ENCODE data around the gene RPL39. TPM values are rescaled to one million over a fixed set of nuclear protein-coding genes. Genes with fewer than 3 reads are reported as not detected.

Gene RPL39
- total RNA-seq, 1 donor from 2014 or later, result 2,140 TPM

GRCh38 chrX:119801253-119802221 lies 10.1 kb upstream of the RPL39 start:
- DNase-seq (ENCODE audit: low spot score, unreplicated experiment), result no peak
- peaks cover 3% of the 10 kb centered on the region for H3K36me3 Mint-ChIP-seq (ENCODE audit: insufficient read depth)
- peaks cover 10% of the 10 kb centered on the region for H3K9me3 Mint-ChIP-seq (ENCODE audit: low read depth)
- no peaks in the 10 kb centered on the region for H3K4me1 Mint-ChIP-seq (ENCODE audit: low read depth)
- no peak overlapping the region for H3K27ac Mint-ChIP-seq
- no peaks in the 10 kb centered on the region for H3K27me3 Mint-ChIP-seq
- no peak overlapping the region for H3K4me3 Mint-ChIP-seq (ENCODE audit: low read depth)
- TF ChIP-seq CTCF (IDR thresholded peaks at IDR 0.05; ENCODE audit: unreplicated experiment), result no peak

- H3K4me3 Mint-ChIP-seq (ENCODE audit: low read depth), result peak overlapping the region; percentile 95
- DNase-seq (ENCODE audit: low spot score, unreplicated experiment), result peak; percentile 9
- H3K27ac Mint-ChIP-seq, result peak overlapping the region; percentile 99
- no peaks in the 10 kb centered on the region for H3K27me3 Mint-ChIP-seq
- peaks cover 9% of the 10 kb centered on the region for H3K36me3 Mint-ChIP-seq (ENCODE audit: insufficient read depth)
- no peak for TF ChIP-seq CTCF (IDR thresholded peaks at IDR 0.05; ENCODE audit: unreplicated experiment)
- peaks cover 14% of the 10 kb centered on the region for H3K4me1 Mint-ChIP-seq (ENCODE audit: low read depth)
- H3K9me3 Mint-ChIP-seq (ENCODE audit: low read depth), result no peaks in the 10 kb centered on the region
Measured at GRCh38 chrX:119790977-119791436, 423 bp downstream of the RPL39 start.

GRCh38 chrX:119784747-119785446 lies 6.5 kb downstream of the RPL39 start:
- Mint-ChIP-seq H3K9me3 (ENCODE audit: low read depth) (peaks cover 6% of the 10 kb centered on the region), H3K27ac (peak overlapping the region; percentile 40)

GRCh38 chrX:119783026-119783425 lies 8.4 kb downstream of the RPL39 start:
- peaks cover 3% of the 10 kb centered on the region for H3K4me1 Mint-ChIP-seq (ENCODE audit: low read depth)
- no peak for TF ChIP-seq CTCF (IDR thresholded peaks at IDR 0.05; ENCODE audit: unreplicated experiment)
- H3K4me3 Mint-ChIP-seq (ENCODE audit: low read depth), result no peak overlapping the region
- H3K36me3 Mint-ChIP-seq (ENCODE audit: insufficient read depth), result peaks cover 14% of the 10 kb centered on the region
- H3K27me3 Mint-ChIP-seq, result no peaks in the 10 kb centered on the region
- DNase-seq (ENCODE audit: low spot score, unreplicated experiment), result no peak
- peaks cover 6% of the 10 kb centered on the region for H3K9me3 Mint-ChIP-seq (ENCODE audit: low read depth)
- H3K27ac Mint-ChIP-seq, result peak overlapping the region; percentile 38

More at GRCh38 chrX:119784747-119785446, 6.5 kb downstream of the RPL39 start:
- Mint-ChIP-seq H3K27me3 (no peaks in the 10 kb centered on the region), H3K36me3 (ENCODE audit: insufficient read depth) (peaks cover 20% of the 10 kb centered on the region), H3K4me1 (ENCODE audit: low read depth) (peaks cover 12% of the 10 kb centered on the region), H3K4me3 (ENCODE audit: low read depth) (no peak overlapping the region)
- peak; percentile 45 for TF ChIP-seq CTCF (IDR thresholded peaks at IDR 0.05; ENCODE audit: unreplicated experiment)
- no peak for DNase-seq (ENCODE audit: low spot score, unreplicated experiment)

- no peak overlapping the region for H3K27ac Mint-ChIP-seq
- H3K9me3 Mint-ChIP-seq (ENCODE audit: low read depth), result peaks cover 2% of the 10 kb centered on the region
- no peak overlapping the region for H3K4me3 Mint-ChIP-seq (ENCODE audit: low read depth)
- TF ChIP-seq CTCF (IDR thresholded peaks at IDR 0.05; ENCODE audit: unreplicated experiment), result no peak
- DNase-seq (ENCODE audit: low spot score, unreplicated experiment), result no peak
- H3K27me3 Mint-ChIP-seq, result no peaks in the 10 kb centered on the region
- peaks cover 4% of the 10 kb centered on the region for H3K36me3 Mint-ChIP-seq (ENCODE audit: insufficient read depth)
- no peaks in the 10 kb centered on the region for H3K4me1 Mint-ChIP-seq (ENCODE audit: low read depth)
Measured at GRCh38 chrX:119778829-119779228, 12.6 kb downstream of the RPL39 start.
